NOMO-1 treated with DMSO at 0.1 percent for 48 hours (cell line): ENCODE results near the gene RPL27.

Source experiments
- DNase-seq: peaks from one replicate; lab custom pipeline; 2025; ENCODE audit not compliant: unreplicated experiment; lab: John Stamatoyannopoulos, UW

The RPL27 gene

GRCh38 chr17:43051969-43052368, 53.8 kb downstream of the RPL27 start:
- DNase-seq, result no peak
